ENCODE measurements around the gene ZNG1A.
"Not testable (repeated sequence)": the region's sequence is repeated elsewhere in the genome, so short reads cannot be mapped to it uniquely, and the experiment has no call there.

ZNG1A gene

GRCh38 chr9:94992-95391 lies 83.9 kb downstream of the ZNG1A start:
- DNase-seq (ENCODE audit: low spot score), result not testable (repeated sequence)

- DNase-seq (ENCODE audit: low spot score), result not testable (repeated sequence)
These were observed 84.5 kb downstream of the ZNG1A start for GRCh38 chr9:94323-94722.

GRCh38 chr9:93909-94308 lies 84.9 kb downstream of the ZNG1A start:
- not testable (repeated sequence) for DNase-seq (ENCODE audit: low spot score)

- DNase-seq (ENCODE audit: low spot score), result not testable (repeated sequence)
These were observed 88.0 kb downstream of the ZNG1A start for GRCh38 chr9:90851-91250.

- DNase-seq (ENCODE audit: low spot score), result not testable (repeated sequence)
These were observed 90.3 kb downstream of the ZNG1A start for GRCh38 chr9:88396-89037.

GRCh38 chr9:87860-88259 lies 91.0 kb downstream of the ZNG1A start:
- DNase-seq (ENCODE audit: low spot score), result not testable (repeated sequence)

- not testable (repeated sequence) for DNase-seq (ENCODE audit: low spot score)
These were observed 91.8 kb downstream of the ZNG1A start for GRCh38 chr9:87105-87504.

- not testable (repeated sequence) for DNase-seq (ENCODE audit: low spot score)
These were observed 92.2 kb downstream of the ZNG1A start for GRCh38 chr9:86697-87096.

- DNase-seq (ENCODE audit: low spot score), result not testable (repeated sequence)
These were observed 95.7 kb downstream of the ZNG1A start for GRCh38 chr9:82932-83689.

- not testable (repeated sequence) for DNase-seq (ENCODE audit: low spot score)
These were observed 100.5 kb downstream of the ZNG1A start for GRCh38 chr9:78333-78732.

GRCh38 chr9:76389-76788 lies 102.5 kb downstream of the ZNG1A start:
- DNase-seq (ENCODE audit: low spot score), result not testable (repeated sequence)

- not testable (repeated sequence) for DNase-seq (ENCODE audit: low spot score)
These were observed 104.8 kb downstream of the ZNG1A start for GRCh38 chr9:73900-74525.

- not testable (repeated sequence) for DNase-seq (ENCODE audit: low spot score)
These were observed 105.6 kb downstream of the ZNG1A start for GRCh38 chr9:73076-73899.

Data from kidney capillary endothelial cell (primary cell).